Measurements from ENCODE around the gene NPNT. TPM values are rescaled to one million over a fixed set of nuclear protein-coding genes. Genes with fewer than 3 reads are reported as not detected.
A peak's percentile ranks its signal among the peaks of the same experiment; 100 is the strongest.

The NPNT gene
- total and polyA plus RNA-seq, 8 donors, result 56.9 to 380 (median 100) TPM

GRCh38 chr4:105988671-105989070 lies 93.4 kb downstream of the NPNT start:
- Histone ChIP-seq H3K27ac (no peak overlapping the region), H3K27me3 (no peaks in the 10 kb centered on the region), H3K9me3 (peaks cover 0 to 2% of the 10 kb centered on the region in 2 donors), H3K4me3 (no peak overlapping the region), H3K4me1 (no peaks in the 10 kb centered on the region), H3K36me3 (no peaks in the 10 kb centered on the region)
- intact Hi-C loops (cut with DNase I), result no loop called here
- DNase-seq, result no peak
- TF ChIP-seq CTCF (IDR thresholded peaks at IDR 0.05), result no peak
- ATAC-seq, result no peak

- no peaks in the 10 kb centered on the region for H3K27me3 ChIP-seq
- TF ChIP-seq CTCF (IDR thresholded peaks at IDR 0.05), result no peak
- no peaks in the 10 kb centered on the region for H3K4me1 ChIP-seq
- no peaks in the 10 kb centered on the region for H3K36me3 ChIP-seq
- H3K4me3 ChIP-seq, result no peak overlapping the region
- intact Hi-C loops (cut with DNase I), result no loop called here
- H3K9me3 ChIP-seq, result peaks cover 0 to 2% of the 10 kb centered on the region in 2 donors
- DNase-seq, result peak in 1 of 4 donors; percentile 15
- ATAC-seq, result no peak
- peak overlapping the region in 1 of 2 donors; percentile 58 for H3K27ac ChIP-seq
Observed at GRCh38 chr4:105989485-105990242, 94.4 kb downstream of the NPNT start.

- intact Hi-C loops (cut with DNase I), result no loop called here
- H3K4me3 ChIP-seq, result no peak overlapping the region
- ATAC-seq, result peak; percentile 81
- H3K36me3 ChIP-seq, result no peaks in the 10 kb centered on the region
- no peak for TF ChIP-seq CTCF (IDR thresholded peaks at IDR 0.05)
- peak in 3 of 4 donors; percentile 52 to 74 (median 70) for DNase-seq
- H3K27me3 ChIP-seq, result no peaks in the 10 kb centered on the region
- H3K9me3 ChIP-seq, result peaks cover 0 to 2% of the 10 kb centered on the region in 2 donors
- no peaks in the 10 kb centered on the region for H3K4me1 ChIP-seq
- peak overlapping the region in 1 of 2 donors; percentile 58 for H3K27ac ChIP-seq
Observed at GRCh38 chr4:105990933-105991332, 95.7 kb downstream of the NPNT start.

- peaks cover 0 to 2% of the 10 kb centered on the region in 2 donors for H3K9me3 ChIP-seq
- no peak for TF ChIP-seq CTCF (IDR thresholded peaks at IDR 0.05)
- no peak for DNase-seq
- H3K27me3 ChIP-seq, result no peaks in the 10 kb centered on the region
- H3K36me3 ChIP-seq, result no peaks in the 10 kb centered on the region
- no peak overlapping the region for H3K4me3 ChIP-seq
- no peaks in the 10 kb centered on the region for H3K4me1 ChIP-seq
- no peak overlapping the region for H3K27ac ChIP-seq
- intact Hi-C loops (cut with DNase I), result no loop called here
- ATAC-seq, result no peak
Observed at GRCh38 chr4:105991726-105992125, 96.5 kb downstream of the NPNT start.

GRCh38 chr4:105992641-105993305 lies 97.5 kb downstream of the NPNT start:
- Histone ChIP-seq H3K27ac (no peak overlapping the region), H3K36me3 (no peaks in the 10 kb centered on the region), H3K4me1 (no peaks in the 10 kb centered on the region), H3K4me3 (no peak overlapping the region), H3K9me3 (peaks cover 0 to 2% of the 10 kb centered on the region in 2 donors), H3K27me3 (no peaks in the 10 kb centered on the region)
- DNase-seq (no peak), ATAC-seq (no peak)
- no peak for TF ChIP-seq CTCF (IDR thresholded peaks at IDR 0.05)
- intact Hi-C loops (cut with DNase I), result no loop called here

Measured in left lung (tissue), 10 donors.